ENCODE data around the gene ADGRV1.
A peak's percentile ranks its signal among the peaks of the same experiment; 100 is the strongest.

Gene ADGRV1, protein sequence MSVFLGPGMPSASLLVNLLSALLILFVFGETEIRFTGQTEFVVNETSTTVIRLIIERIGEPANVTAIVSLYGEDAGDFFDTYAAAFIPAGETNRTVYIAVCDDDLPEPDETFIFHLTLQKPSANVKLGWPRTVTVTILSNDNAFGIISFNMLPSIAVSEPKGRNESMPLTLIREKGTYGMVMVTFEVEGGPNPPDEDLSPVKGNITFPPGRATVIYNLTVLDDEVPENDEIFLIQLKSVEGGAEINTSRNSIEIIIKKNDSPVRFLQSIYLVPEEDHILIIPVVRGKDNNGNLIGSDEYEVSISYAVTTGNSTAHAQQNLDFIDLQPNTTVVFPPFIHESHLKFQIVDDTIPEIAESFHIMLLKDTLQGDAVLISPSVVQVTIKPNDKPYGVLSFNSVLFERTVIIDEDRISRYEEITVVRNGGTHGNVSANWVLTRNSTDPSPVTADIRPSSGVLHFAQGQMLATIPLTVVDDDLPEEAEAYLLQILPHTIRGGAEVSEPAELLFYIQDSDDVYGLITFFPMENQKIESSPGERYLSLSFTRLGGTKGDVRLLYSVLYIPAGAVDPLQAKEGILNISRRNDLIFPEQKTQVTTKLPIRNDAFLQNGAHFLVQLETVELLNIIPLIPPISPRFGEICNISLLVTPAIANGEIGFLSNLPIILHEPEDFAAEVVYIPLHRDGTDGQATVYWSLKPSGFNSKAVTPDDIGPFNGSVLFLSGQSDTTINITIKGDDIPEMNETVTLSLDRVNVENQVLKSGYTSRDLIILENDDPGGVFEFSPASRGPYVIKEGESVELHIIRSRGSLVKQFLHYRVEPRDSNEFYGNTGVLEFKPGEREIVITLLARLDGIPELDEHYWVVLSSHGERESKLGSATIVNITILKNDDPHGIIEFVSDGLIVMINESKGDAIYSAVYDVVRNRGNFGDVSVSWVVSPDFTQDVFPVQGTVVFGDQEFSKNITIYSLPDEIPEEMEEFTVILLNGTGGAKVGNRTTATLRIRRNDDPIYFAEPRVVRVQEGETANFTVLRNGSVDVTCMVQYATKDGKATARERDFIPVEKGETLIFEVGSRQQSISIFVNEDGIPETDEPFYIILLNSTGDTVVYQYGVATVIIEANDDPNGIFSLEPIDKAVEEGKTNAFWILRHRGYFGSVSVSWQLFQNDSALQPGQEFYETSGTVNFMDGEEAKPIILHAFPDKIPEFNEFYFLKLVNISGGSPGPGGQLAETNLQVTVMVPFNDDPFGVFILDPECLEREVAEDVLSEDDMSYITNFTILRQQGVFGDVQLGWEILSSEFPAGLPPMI (N-terminal part only)

DNA sequence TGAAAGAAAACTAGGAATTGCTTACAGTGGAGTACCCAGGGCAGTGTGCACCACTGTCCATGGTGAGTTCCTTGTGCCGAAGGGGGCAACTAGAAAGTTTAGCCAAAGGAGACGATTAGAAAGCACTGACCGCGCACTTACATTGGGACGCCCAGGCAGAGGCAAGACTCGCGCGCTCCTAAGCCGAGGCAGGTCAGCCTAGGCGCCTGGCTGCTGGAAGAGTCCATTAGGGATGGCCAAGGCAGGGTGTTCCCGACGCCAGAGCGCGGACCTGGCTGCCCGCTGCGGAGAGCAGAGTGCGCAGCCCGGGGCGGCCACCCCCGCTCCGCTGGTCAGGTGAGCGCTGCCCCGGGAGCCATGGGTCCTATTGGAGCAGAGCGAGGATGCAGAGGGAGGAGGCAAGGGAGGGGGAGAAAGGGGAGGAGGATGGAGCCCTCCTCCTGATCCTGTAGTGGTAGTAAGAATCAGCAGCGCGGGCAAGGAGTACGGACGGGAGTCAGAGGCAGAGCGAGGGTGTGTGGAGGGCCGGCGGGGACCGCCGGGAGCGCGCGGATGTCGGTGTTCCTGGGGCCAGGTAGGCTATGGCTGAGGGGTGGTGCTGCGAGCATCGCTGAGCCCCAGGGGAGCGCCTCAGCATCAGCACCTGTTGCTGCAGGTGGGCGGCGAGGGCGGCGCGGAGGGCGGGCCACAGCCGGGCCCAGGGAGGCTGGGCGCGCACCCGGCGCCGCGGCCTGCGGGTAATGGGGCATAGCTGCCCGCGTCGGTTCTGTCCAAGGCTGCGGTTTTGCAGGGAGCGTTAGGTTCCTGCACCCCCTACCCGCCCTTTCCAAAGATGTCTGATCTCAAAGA is at the start of gene ADGRV1:
Gene ADGRV1 (plus strand): TSS at position 454 of the 849 bp plus-strand sequence. CDS start 99 bp downstream, at position 553.
- peak; percentile 92 for DNase-seq (ENCODE audit: extremely low spot score)
- peak; percentile 84 for TF ChIP-seq BHLHE40 (IDR thresholded peaks at IDR 0.05; ENCODE audit: borderline replicate concordance)
- TF ChIP-seq ELF4 (IDR thresholded peaks at IDR 0.05) = 0 out of 2 replicates have a peak, but pooled peaks have one; percentile 19
- TF ChIP-seq FOXM1 (IDR thresholded peaks at IDR 0.05; ENCODE audit: borderline replicate concordance) = peak; percentile 95
- TF ChIP-seq CTBP1 (IDR thresholded peaks at IDR 0.05; ENCODE audit: borderline replicate concordance) = peak; percentile 90
- no peak for TF ChIP-seq HDGF (IDR thresholded peaks at IDR 0.05; ENCODE audit: borderline replicate concordance)
- ChIA-PET POLR2A (interaction anchor here (0.7 to 2.3 kb wide), 10 partner anchors 9 to 148 kb away, joined by 3 to 11 read pairs (median 5); partner anchors contain the start of genes CETN3, MBLAC2 and POLR3G), CTCF (no interaction called here)

DNA sequence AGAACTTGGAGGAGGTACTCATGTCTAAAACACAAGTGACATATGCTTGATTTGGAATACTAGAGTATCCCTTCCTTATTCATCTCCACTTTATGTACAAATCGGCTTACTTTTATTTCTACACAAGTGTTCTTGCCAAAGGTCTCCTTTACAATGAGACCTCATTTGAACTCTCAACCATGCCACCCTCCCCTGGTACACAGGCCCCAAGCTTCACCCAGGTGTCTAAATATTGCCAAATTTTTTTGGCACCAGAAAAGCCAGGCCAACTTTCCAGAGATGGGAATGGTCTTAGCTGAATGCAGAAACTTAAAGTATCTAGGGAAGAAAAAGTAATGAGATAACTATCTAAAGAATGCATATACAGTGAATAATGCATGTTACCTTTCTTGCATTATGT is 48.2 kb upstream of the ADGRV1 start:
- no peak for DNase-seq (ENCODE audit: extremely low spot score)
- POLR2A ChIA-PET = interaction anchor here (1.6 kb wide), 1 partner anchor 36 kb away, joined by 4 read pairs; the partner anchor contains the start of genes MBLAC2 and POLR3G
- TF ChIP-seq BHLHE40 (IDR thresholded peaks at IDR 0.05; ENCODE audit: borderline replicate concordance) (no peak), LEF1 (IDR thresholded peaks at IDR 0.05; ENCODE audit: borderline replicate concordance) (no peak), FOXM1 (IDR thresholded peaks at IDR 0.05; ENCODE audit: borderline replicate concordance) (no peak), L3MBTL2 (conservative IDR thresholded peaks at IDR 0.05) (no peak), ARNT (IDR thresholded peaks at IDR 0.05) (no peak), FOXK2 (IDR thresholded peaks at IDR 0.05) (no peak), SUZ12 (IDR thresholded peaks at IDR 0.05) (no peak), FOXA1 (IDR thresholded peaks at IDR 0.05) (no peak), CTBP1 (IDR thresholded peaks at IDR 0.05; ENCODE audit: borderline replicate concordance) (no peak), SP1 (IDR thresholded peaks at IDR 0.05) (no peak), HDGF (IDR thresholded peaks at IDR 0.05; ENCODE audit: borderline replicate concordance) (no peak), TARDBP (IDR thresholded peaks at IDR 0.05) (no peak), ELF4 (IDR thresholded peaks at IDR 0.05) (no peak), NFRKB (IDR thresholded peaks at IDR 0.05) (no peak), ZNF384 (IDR thresholded peaks at IDR 0.05) (no peak)
- TF ChIP-seq, protein P1, sequence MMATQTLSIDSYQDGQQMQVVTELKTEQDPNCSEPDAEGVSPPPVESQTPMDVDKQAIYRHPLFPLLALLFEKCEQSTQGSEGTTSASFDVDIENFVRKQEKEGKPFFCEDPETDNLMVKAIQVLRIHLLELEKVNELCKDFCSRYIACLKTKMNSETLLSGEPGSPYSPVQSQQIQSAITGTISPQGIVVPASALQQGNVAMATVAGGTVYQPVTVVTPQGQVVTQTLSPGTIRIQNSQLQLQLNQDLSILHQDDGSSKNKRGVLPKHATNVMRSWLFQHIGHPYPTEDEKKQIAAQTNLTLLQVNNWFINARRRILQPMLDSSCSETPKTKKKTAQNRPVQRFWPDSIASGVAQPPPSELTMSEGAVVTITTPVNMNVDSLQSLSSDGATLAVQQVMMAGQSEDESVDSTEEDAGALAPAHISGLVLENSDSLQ (IDR thresholded peaks at IDR 0.05) = no peak
- CTCF ChIA-PET = no interaction called here

DNA sequence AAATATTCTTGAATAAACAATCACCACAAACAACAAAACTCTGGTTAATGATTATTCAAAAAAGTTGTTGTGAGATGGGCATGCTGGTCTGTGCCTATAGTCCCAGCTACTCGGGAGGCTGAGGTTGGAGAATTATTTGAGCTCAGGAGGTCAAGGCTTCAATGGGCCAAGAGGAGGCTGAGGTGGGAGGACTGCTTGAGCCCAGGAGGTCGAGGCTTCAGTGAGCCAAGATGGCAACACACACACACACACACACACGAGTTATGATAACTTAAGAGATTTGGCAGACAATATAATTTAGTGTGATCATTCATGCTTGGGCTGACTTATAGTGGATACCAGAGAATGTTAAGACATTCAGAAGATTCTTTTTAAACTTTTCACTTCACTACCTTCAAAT is 44.1 kb upstream of the ADGRV1 start:
- no peak for DNase-seq (ENCODE audit: extremely low spot score)
- TF ChIP-seq ZNF384 (IDR thresholded peaks at IDR 0.05) (no peak), TARDBP (IDR thresholded peaks at IDR 0.05) (no peak), SP1 (IDR thresholded peaks at IDR 0.05) (no peak)
- CTCF ChIA-PET = no interaction called here
- POLR2A ChIA-PET = no interaction called here

DNA sequence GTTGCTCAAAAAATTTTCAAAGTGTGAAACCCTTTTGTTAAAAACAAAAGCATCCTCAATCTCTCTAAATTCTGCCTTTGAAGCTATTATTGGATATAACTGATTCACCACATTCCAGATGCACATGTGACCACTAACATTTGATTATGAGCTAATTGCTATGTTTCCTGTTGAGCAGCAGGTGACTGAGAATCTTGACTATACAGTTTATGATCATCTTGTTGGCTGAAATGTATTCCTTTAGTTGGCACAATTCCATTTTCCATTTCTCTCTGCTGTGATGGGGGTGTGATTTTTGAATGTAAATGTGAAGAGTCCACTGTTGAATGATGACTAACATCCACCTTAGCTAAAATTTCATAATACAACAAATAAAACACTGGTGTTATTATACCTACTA is 39.9 kb upstream of the ADGRV1 start:
- CTCF ChIA-PET = no interaction called here
- no peak for DNase-seq (ENCODE audit: extremely low spot score)
- TF ChIP-seq L3MBTL2 (conservative IDR thresholded peaks at IDR 0.05) (no peak), LEF1 (IDR thresholded peaks at IDR 0.05; ENCODE audit: borderline replicate concordance) (no peak), SUZ12 (IDR thresholded peaks at IDR 0.05) (no peak), CTBP1 (IDR thresholded peaks at IDR 0.05; ENCODE audit: borderline replicate concordance) (no peak), FOXK2 (IDR thresholded peaks at IDR 0.05) (no peak), HDGF (IDR thresholded peaks at IDR 0.05; ENCODE audit: borderline replicate concordance) (no peak), BHLHE40 (IDR thresholded peaks at IDR 0.05; ENCODE audit: borderline replicate concordance) (no peak), ELF4 (IDR thresholded peaks at IDR 0.05) (no peak), TARDBP (IDR thresholded peaks at IDR 0.05) (no peak), ARNT (IDR thresholded peaks at IDR 0.05) (no peak), FOXA1 (IDR thresholded peaks at IDR 0.05) (no peak), NFRKB (IDR thresholded peaks at IDR 0.05) (no peak), ZNF384 (IDR thresholded peaks at IDR 0.05) (no peak)
- TF ChIP-seq, protein P1 (IDR thresholded peaks at IDR 0.05) = no peak
- POLR2A ChIA-PET = no interaction called here

DNA sequence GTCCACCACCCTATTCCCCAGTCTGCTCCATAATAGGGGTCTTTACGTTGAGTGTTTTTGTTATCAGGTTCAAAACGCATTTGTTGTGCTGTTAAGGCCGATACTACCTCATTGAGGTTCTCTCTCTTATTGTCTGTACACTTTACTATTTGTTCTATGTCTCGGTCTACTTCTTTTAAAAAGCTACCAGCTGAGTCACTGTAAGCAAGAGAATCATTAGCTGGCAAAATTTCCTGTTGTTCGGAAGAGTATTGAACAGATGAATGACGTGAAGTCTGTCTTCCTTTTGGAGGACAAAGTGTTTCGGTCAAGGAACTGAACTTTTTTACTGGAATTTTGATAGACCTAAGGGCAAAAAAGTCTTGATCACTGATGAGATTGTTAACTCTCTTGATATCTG is 39.5 kb upstream of the ADGRV1 start:
- POLR2A ChIA-PET = no interaction called here
- TF ChIP-seq L3MBTL2 (conservative IDR thresholded peaks at IDR 0.05) (no peak), FOXA1 (IDR thresholded peaks at IDR 0.05) (no peak), FOXK2 (IDR thresholded peaks at IDR 0.05) (no peak), TARDBP (IDR thresholded peaks at IDR 0.05) (no peak), SP1 (IDR thresholded peaks at IDR 0.05) (no peak), LEF1 (IDR thresholded peaks at IDR 0.05; ENCODE audit: borderline replicate concordance) (no peak), ZNF384 (IDR thresholded peaks at IDR 0.05) (no peak), ELF4 (IDR thresholded peaks at IDR 0.05) (no peak)
- TF ChIP-seq, protein P1 (IDR thresholded peaks at IDR 0.05) = no peak

More for the DNA sequence above, 39.5 kb upstream of the ADGRV1 start:
- DNase-seq (ENCODE audit: extremely low spot score) = no peak
- CTCF ChIA-PET = no interaction called here
